Measurements from ENCODE around the gene PSAPL1.

Gene PSAPL1

GRCh38 chr4:7434766-7435150 is at the start of gene PSAPL1:
Gene PSAPL1 (minus strand): TSS chr4:7434930. CDS start chr4:7434879, 51 bp downstream.
- DNase-seq: no peak

- DNase-seq: no peak
Observed at GRCh38 chr4:7481227-7481626, 46.5 kb upstream of the PSAPL1 start.

GRCh38 chr4:7480423-7480822 is 45.7 kb upstream of the PSAPL1 start:
- no peak for DNase-seq

- no peak for DNase-seq
Observed at GRCh38 chr4:7478665-7479064, 43.9 kb upstream of the PSAPL1 start.

- no peak for DNase-seq
Observed at GRCh38 chr4:7477695-7478094, 43.0 kb upstream of the PSAPL1 start.

- DNase-seq: no peak
Observed at GRCh38 chr4:7476820-7477219, 42.1 kb upstream of the PSAPL1 start.

GRCh38 chr4:7475207-7475606 is 40.5 kb upstream of the PSAPL1 start:
- DNase-seq: no peak

GRCh38 chr4:7474320-7474719 is 39.6 kb upstream of the PSAPL1 start:
- DNase-seq: no peak

GRCh38 chr4:7473081-7473480 is 38.4 kb upstream of the PSAPL1 start:
- no peak for DNase-seq

GRCh38 chr4:7472442-7473013 is 37.8 kb upstream of the PSAPL1 start:
- DNase-seq: no peak

- no peak for DNase-seq
Observed at GRCh38 chr4:7470522-7471128, 35.9 kb upstream of the PSAPL1 start.

- DNase-seq: no peak
Observed at GRCh38 chr4:7470111-7470510, 35.4 kb upstream of the PSAPL1 start.

GRCh38 chr4:7469023-7469422 is 34.3 kb upstream of the PSAPL1 start:
- no peak for DNase-seq

GRCh38 chr4:7467471-7467870 is 32.7 kb upstream of the PSAPL1 start:
- no peak for DNase-seq

GRCh38 chr4:7466904-7467303 is 32.2 kb upstream of the PSAPL1 start:
- no peak for DNase-seq

GRCh38 chr4:7466215-7466614 is 31.5 kb upstream of the PSAPL1 start:
- no peak for DNase-seq

- DNase-seq: no peak
Observed at GRCh38 chr4:7465017-7465416, 30.3 kb upstream of the PSAPL1 start.

- DNase-seq: no peak
Observed at GRCh38 chr4:7464259-7464655, 29.5 kb upstream of the PSAPL1 start.

GRCh38 chr4:7463566-7464258 is 29.0 kb upstream of the PSAPL1 start:
- no peak for DNase-seq

GRCh38 chr4:7462509-7462971 is 27.8 kb upstream of the PSAPL1 start:
- DNase-seq: no peak

- DNase-seq: no peak
Observed at GRCh38 chr4:7461230-7461629, 26.5 kb upstream of the PSAPL1 start.

GRCh38 chr4:7460566-7460965 is 25.8 kb upstream of the PSAPL1 start:
- DNase-seq: no peak

- DNase-seq: no peak
Observed at GRCh38 chr4:7459471-7459870, 24.7 kb upstream of the PSAPL1 start.

GRCh38 chr4:7458477-7458876 is 23.7 kb upstream of the PSAPL1 start:
- DNase-seq: no peak

GRCh38 chr4:7458066-7458425 is 23.3 kb upstream of the PSAPL1 start:
- DNase-seq: no peak
